Keratinocyte (primary cell): ENCODE measurements around the gene ZNF710. TPM values are rescaled to one million over a fixed set of nuclear protein-coding genes. Genes with fewer than 3 reads are reported as not detected.

Experiments
- DNase-seq: peaks from one replicate; pipeline ENCODE4 v3.0.0-alpha.2; 2011; ENCODE audit warnings: low read depth, missing footprints, low spot score
- FAIRE-seq: peaks from 2 replicates; lab custom pipeline; 2011; peaks lifted over from hg19 to GRCh38; lab: Jason Lieb, UNC
- H2AFZ ChIP-seq: 2 replicates; pipeline ENCODE4 v1.6.0; 2012; ENCODE audit warnings: low read length, control low read depth, inconsistent platforms; ENCODE audit not compliant: control insufficient read depth
- H3K27ac ChIP-seq: 2 replicates; pipeline ENCODE4 v1.5.1; 2011; ENCODE audit warnings: low read length; ENCODE audit not compliant: control insufficient read depth, insufficient read depth
- H3K27me3 ChIP-seq: 3 replicates; pipeline ENCODE4 v1.6.0; 2011; ENCODE audit warnings: low read length; ENCODE audit not compliant: control insufficient read depth, insufficient read depth; ENCODE audit errors: extremely low read depth
- H3K36me3 ChIP-seq, 2 experiments: 2 replicates in 1 of 2; 3 replicates in 1 of 2; pipeline ENCODE4 v1.5.1; 2011; ENCODE audit warnings: low read length in 2 of 2, mild to moderate bottlenecking in 1 of 2; ENCODE audit not compliant: control insufficient read depth in 2 of 2, insufficient read depth in 2 of 2; ENCODE audit errors: extremely low read depth in 1 of 2
- H3K4me1 ChIP-seq: 3 replicates; pipeline ENCODE4 v1.5.1; 2011; ENCODE audit warnings: low read length; ENCODE audit not compliant: control insufficient read depth, insufficient read depth; ENCODE audit errors: extremely low read depth
- H3K4me2 ChIP-seq: 3 replicates; pipeline ENCODE4 v1.6.0; 2011; ENCODE audit warnings: low read depth, low read length; ENCODE audit not compliant: control insufficient read depth, insufficient read depth; ENCODE audit errors: extremely low read depth
- H3K4me3 ChIP-seq, 3 experiments: fragments of 200-600 bp in 1 of 3; sonication (generic) in 1 of 3; 2 replicates in 2 of 3; 3 replicates in 1 of 3; pipeline ENCODE4 v1.5.1; 2011 to 2016; ENCODE audit warnings: low read length in 3 of 3, mild to moderate bottlenecking in 3 of 3, control low read depth in 2 of 3, inconsistent platforms in 1 of 3, low read depth in 1 of 3, mixed read lengths in 1 of 3, mixed run types in 1 of 3, moderate library complexity in 1 of 3; ENCODE audit not compliant: control insufficient read depth in 2 of 3, insufficient read depth in 2 of 3; ENCODE audit errors: extremely low read depth in 1 of 3
- H3K79me2 ChIP-seq: 2 replicates; pipeline ENCODE4 v1.6.0; 2012; ENCODE audit warnings: low read length; ENCODE audit not compliant: control insufficient read depth, insufficient read depth
- H3K9ac ChIP-seq: 3 replicates; pipeline ENCODE4 v1.6.0; 2011; ENCODE audit warnings: low read length; ENCODE audit not compliant: control insufficient read depth, insufficient read depth; ENCODE audit errors: extremely low read depth
- H3K9me1 ChIP-seq: 3 replicates; pipeline ENCODE4 v1.6.0; 2011; ENCODE audit warnings: low read length; ENCODE audit not compliant: control insufficient read depth, insufficient read depth; ENCODE audit errors: extremely low read depth
- H3K9me3 ChIP-seq: 2 replicates; pipeline ENCODE4 v1.5.1; 2012; ENCODE audit warnings: low read depth, low read length; ENCODE audit not compliant: control insufficient read depth
- H4K20me1 ChIP-seq: 3 replicates; pipeline ENCODE4 v1.6.0; 2011; ENCODE audit warnings: low read length; ENCODE audit not compliant: control insufficient read depth, insufficient read depth; ENCODE audit errors: extremely low read depth
- CTCF ChIP-seq, 3 experiments: IDR thresholded peaks in 1 of 3; conservative IDR thresholded peaks in 1 of 3; optimal IDR thresholded peaks in 1 of 3; 2 replicates in 2 of 3; 3 replicates in 1 of 3; pipeline versions ENCODE3 to v1.5.1; 2011; ENCODE audit warnings: low read length in 3 of 3, mild to moderate bottlenecking in 3 of 3, moderate library complexity in 2 of 3, control low read depth in 1 of 3, inconsistent platforms in 1 of 3; ENCODE audit not compliant: insufficient read depth in 2 of 3; ENCODE audit errors: extremely low read depth in 1 of 3
- EZH2 ChIP-seq: IDR thresholded peaks from one replicate; pipeline ENCODE4 v1.6.1; 2012; ENCODE audit warnings: inconsistent platforms, mild to moderate bottlenecking, low read length, moderate library complexity
- dilution Hi-C: fragments of 300-500 bp; cut with MboI; formaldehyde crosslinking; loops from one replicate; pipeline ENCODE4 v1.7.0; 2020; ENCODE audit warnings: low sequenced_read_pairs; ENCODE audit not compliant: extremely low pct_ligation_motif_present
- polyA plus RNA-seq, 5 experiments: library from polyadenylated mRNA; depleted of rRNA in 3 of 5; stranded (reverse) in 3 of 5; stranded (forward) in 1 of 5; unstranded in 1 of 5; fragments of >200 nt; gene quantifications; 1 replicate in 1 of 5; 2 replicates in 3 of 5; 3 replicates in 1 of 5; pipeline versions ENCODE4 v1.2.1 to v1.2.3, GENCODE V29; 2011 to 2012; ENCODE audit warnings: missing spikeins in 2 of 5, low read depth in 1 of 5, low replicate concordance in 1 of 5

ZNF710 gene
- polyA plus RNA-seq, 1 donor (not counting 4 experiments of a cell fraction or from before 2014, with no cell fraction given), result 4.5 TPM

DNA sequence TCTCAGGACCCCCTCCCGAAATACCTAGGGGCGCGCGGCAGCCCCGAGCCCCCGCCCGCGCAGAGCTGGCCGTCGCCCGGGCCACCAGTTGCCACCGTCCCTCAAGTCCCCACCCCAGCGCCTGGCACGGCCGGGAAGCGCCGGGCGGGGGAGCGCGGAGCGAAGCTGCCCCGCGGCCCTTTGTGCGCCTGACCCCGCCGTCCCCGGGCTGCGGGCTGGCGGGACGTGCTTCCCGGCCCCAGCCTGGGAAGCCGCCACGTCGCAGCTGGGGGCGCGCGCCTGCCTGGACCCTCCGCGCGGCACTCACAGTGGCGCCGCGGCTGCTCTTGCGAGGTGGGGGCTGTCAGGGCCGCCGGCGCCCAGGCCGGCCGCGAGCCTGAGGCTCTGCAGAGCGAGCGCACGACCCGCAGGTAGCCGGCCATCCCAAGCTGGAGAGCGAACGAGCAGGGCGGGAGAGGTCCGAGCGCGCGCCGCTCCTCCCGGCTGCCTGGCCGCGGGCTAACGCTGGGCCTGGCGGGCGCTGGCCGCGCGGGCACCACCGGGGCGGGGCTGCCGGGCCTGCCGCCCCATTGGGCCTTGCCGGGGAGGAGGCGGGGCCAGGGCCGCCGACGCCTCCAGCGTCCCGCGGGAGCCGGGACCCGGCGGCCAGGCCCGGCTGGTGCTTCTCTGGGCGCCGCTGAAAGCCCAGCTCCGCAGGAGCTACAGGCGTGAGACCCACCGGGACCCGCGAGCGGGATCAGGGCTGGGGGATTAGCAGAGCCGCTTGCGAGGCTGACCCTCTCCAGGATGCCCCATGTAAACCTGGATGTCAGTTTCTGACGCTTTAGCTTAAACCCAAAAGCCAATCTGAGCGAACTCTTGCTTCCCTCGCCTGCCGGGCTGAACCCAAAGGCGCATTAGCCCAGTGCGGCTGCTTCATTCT lies 101.1 kb downstream of the ZNF710 start, which contains the start of gene IDH2:
TSS of gene IDH2 (minus strand) at position 500 of the 922 bp plus-strand sequence. CDS start at position 422, 78 bp downstream.
- FAIRE-seq, result no peak
- dilution Hi-C loops, result no loop called here
- Histone ChIP-seq H3K27me3 (no peaks in the 10 kb centered on the region), H3K4me3 (peak within 1 kb of the TSS; percentile 50 to 75 (median 72)), H3K9me3 (no peaks in the 10 kb centered on the region), H3K36me3 (no peaks in the 10 kb centered on the region), H4K20me1 (no peaks in the 10 kb centered on the region), H3K4me2 (peak within 1 kb of the TSS; percentile 76), H3K9me1 (no peaks in the 10 kb centered on the region), H3K79me2 (no peaks in the 10 kb centered on the region), H3K9ac (peak within 1 kb of the TSS; percentile 80), H2AFZ (peak within 1 kb of the TSS; percentile 76), H3K27ac (peak within 1 kb of the TSS; percentile 7), H3K4me1 (peaks cover 39% of the 10 kb centered on the region)
- DNase-seq, result no peak
- TF ChIP-seq CTCF (optimal IDR thresholded peaks at IDR 0.05 in 1 of 3, IDR thresholded peaks at IDR 0.05 in 1 of 3, conservative IDR thresholded peaks at IDR 0.05 in 1 of 3; ENCODE audit: extremely low read depth in 1 of 3, insufficient read depth in 2 of 3, low read length in 3 of 3), result no peak
- no peak for TF ChIP-seq EZH2

- Histone ChIP-seq H3K9me3 (no peaks in the 10 kb centered on the region), H3K79me2 (no peaks in the 10 kb centered on the region), H4K20me1 (no peaks in the 10 kb centered on the region), H3K36me3 (no peaks in the 10 kb centered on the region), H3K27ac (no peak overlapping the region), H3K4me1 (peaks cover 32% of the 10 kb centered on the region), H2AFZ (no peak overlapping the region), H3K9ac (no peak overlapping the region), H3K4me2 (no peak overlapping the region), H3K27me3 (no peaks in the 10 kb centered on the region), H3K4me3 (no peak overlapping the region), H3K9me1 (no peaks in the 10 kb centered on the region)
- dilution Hi-C loops, result no loop called here
- no peak for TF ChIP-seq CTCF (optimal IDR thresholded peaks at IDR 0.05 in 1 of 3, IDR thresholded peaks at IDR 0.05 in 1 of 3, conservative IDR thresholded peaks at IDR 0.05 in 1 of 3; ENCODE audit: extremely low read depth in 1 of 3, insufficient read depth in 2 of 3, low read length in 3 of 3)
- no peak for TF ChIP-seq EZH2
- DNase-seq (no peak), FAIRE-seq (no peak)
Measured at GRCh38 chr15:90103701-90104329, 102.7 kb downstream of the ZNF710 start.
